H1 (cell line): Measurements from ENCODE around the gene GRHL3. TPM values are rescaled to one million over a fixed set of nuclear protein-coding genes. Genes with fewer than 3 reads are reported as not detected.
A peak's percentile ranks its signal among the peaks of the same experiment; 100 is the strongest.

Experiments
- CTCF ChIA-PET: fragments of 300-600 bp; sonication (Branson Sonifier 250); formaldehyde crosslinking; loops from one replicate; lab custom pipeline; 2021; ENCODE audit not compliant: partially characterized antibody; lab: Charles Lee
- POLR2A ChIA-PET: fragments of 300-600 bp; sonication (Branson Sonifier 250); formaldehyde crosslinking; loops from one replicate; lab custom pipeline; 2021; ENCODE audit warnings: inconsistent platforms; ENCODE audit not compliant: partially characterized antibody; lab: Charles Lee
- DNase-seq, 2 experiments: peaks; one replicate each; pipeline versions ENCODE4 v3.0.0 to v3.0.0-alpha.2; 2010 to 2022; ENCODE audit warnings: low spot score in 2 of 2, low read depth in 1 of 2, mixed read lengths in 1 of 2
- FAIRE-seq: peaks from 2 replicates; lab custom pipeline; 2011; peaks lifted over from hg19 to GRCh38; lab: Jason Lieb, UNC
- H2AFZ ChIP-seq: 2 replicates; pipeline ENCODE4 v1.8.1; 2012; ENCODE audit warnings: low read length, inconsistent platforms
- H2AK5ac ChIP-seq: 2 replicates; pipeline ENCODE4 v1.6.1; 2013; ENCODE audit warnings: low read depth, low read length
- H2BK120ac ChIP-seq: replicated peaks from 2 replicates; pipeline ENCODE3; 2013; ENCODE audit warnings: low read depth, low read length, inconsistent platforms
- H2BK12ac ChIP-seq: 2 replicates; pipeline ENCODE4 v1.6.1; 2013; ENCODE audit warnings: low read depth, low read length
- H2BK15ac ChIP-seq: 2 replicates; pipeline ENCODE4 v1.6.1; 2013; ENCODE audit warnings: low read length
- H2BK20ac ChIP-seq: 2 replicates; pipeline ENCODE4 v1.6.1; 2013; ENCODE audit warnings: low read length
- H2BK5ac ChIP-seq: 2 replicates; pipeline ENCODE4 v1.6.1; 2013; ENCODE audit warnings: low read depth, low read length
- H3K14ac ChIP-seq: 2 replicates; pipeline ENCODE4 v1.6.1; 2013; ENCODE audit warnings: inconsistent platforms; ENCODE audit not compliant: insufficient read length
- H3K18ac ChIP-seq: 2 replicates; pipeline ENCODE4 v1.6.1; 2013; ENCODE audit warnings: low read length; ENCODE audit errors: extremely low read depth
- H3K23ac ChIP-seq: 2 replicates; pipeline ENCODE4 v1.6.1; 2013; ENCODE audit warnings: inconsistent platforms; ENCODE audit not compliant: insufficient read length
- H3K23me2 ChIP-seq: 2 replicates; pipeline ENCODE4 v1.6.1; 2013; ENCODE audit warnings: low read depth, low read length
- H3K27ac ChIP-seq: 2 replicates; pipeline ENCODE4 v1.6.1; 2011; ENCODE audit warnings: low read depth, low read length, inconsistent platforms
- H3K27me3 ChIP-seq, 4 experiments: replicated peaks in 1 of 4; 1 replicate in 1 of 4; 2 replicates in 3 of 4; pipeline versions ENCODE4 v1.6.1 to v1.8.1; 2011 to 2013; ENCODE audit warnings: low read length in 3 of 4, mild to moderate bottlenecking in 3 of 4, inconsistent platforms in 2 of 4, mixed read lengths in 2 of 4, moderate library complexity in 1 of 4; ENCODE audit not compliant: control insufficient read depth in 3 of 4, insufficient read depth in 3 of 4; ENCODE audit errors: extremely low read depth in 1 of 4
- H3K36me3 ChIP-seq, 4 experiments: 2 replicates each; pipeline versions ENCODE4 v1.6.1 to v1.8.1; 2011 to 2013; ENCODE audit warnings: mild to moderate bottlenecking in 4 of 4, low read length in 3 of 4, moderate library complexity in 2 of 4, control low read depth in 1 of 4, inconsistent platforms in 1 of 4; ENCODE audit not compliant: insufficient read depth in 4 of 4, control insufficient read depth in 2 of 4
- H3K4ac ChIP-seq: replicated peaks from 2 replicates; pipeline ENCODE3; 2013; ENCODE audit warnings: low read length, low read depth, mixed read lengths, inconsistent platforms; ENCODE audit not compliant: insufficient read length
- H3K4me1 ChIP-seq, 4 experiments: replicated peaks in 1 of 4; 1 replicate in 1 of 4; 2 replicates in 3 of 4; pipeline versions ENCODE4 v1.6.1 to v1.8.1; 2011 to 2013; ENCODE audit warnings: low read length in 3 of 4, inconsistent platforms in 2 of 4, mixed read lengths in 1 of 4; ENCODE audit not compliant: insufficient read depth in 4 of 4, control insufficient read depth in 3 of 4
- H3K4me2 ChIP-seq, 2 experiments: 2 replicates each; pipeline versions ENCODE4 v1.6.1 to v1.8.1; 2011 to 2013; ENCODE audit warnings: low read depth in 2 of 2, low read length in 2 of 2, control low read depth in 1 of 2, inconsistent platforms in 1 of 2, mild to moderate bottlenecking in 1 of 2; ENCODE audit not compliant: insufficient read depth in 1 of 2
- H3K4me3 ChIP-seq, 4 experiments: fragments of 200-600, 300-600 bp in 1 of 4; sonication (generic), shearing (Covaris generic), sonication (Bioruptor Twin) in 1 of 4; 2 replicates each; pipeline versions ENCODE4 v1.5.1 to v1.8.1; 2011 to 2016; ENCODE audit warnings: low read length in 4 of 4, low read depth in 3 of 4, control low read depth in 2 of 4, inconsistent platforms in 2 of 4, mild to moderate bottlenecking in 2 of 4, mixed read lengths in 1 of 4, moderate library complexity in 1 of 4; ENCODE audit not compliant: insufficient read depth in 2 of 4; ENCODE audit errors: extremely low read depth in 1 of 4
- H3K56ac ChIP-seq: replicated peaks from 2 replicates; pipeline ENCODE3; 2013; ENCODE audit warnings: low read depth, mild to moderate bottlenecking, mixed read lengths, low read length, inconsistent platforms; ENCODE audit not compliant: insufficient read length
- H3K79me1 ChIP-seq: 2 replicates; pipeline ENCODE4 v1.6.1; 2013; ENCODE audit warnings: low read depth, low read length, control low read depth
- H3K79me2 ChIP-seq, 2 experiments: 2 replicates each; pipeline versions ENCODE4 v1.6.1 to v1.8.1; 2012 to 2013; ENCODE audit warnings: low read length in 2 of 2, mild to moderate bottlenecking in 2 of 2, inconsistent platforms in 1 of 2; ENCODE audit not compliant: insufficient read depth in 2 of 2, control insufficient read depth in 1 of 2
- H3K9ac ChIP-seq, 4 experiments: replicated peaks in 1 of 4; 1 replicate in 1 of 4; 2 replicates in 3 of 4; pipeline versions ENCODE4 v1.6.1 to v1.8.1; 2011 to 2013; ENCODE audit warnings: low read depth in 3 of 4, low read length in 3 of 4, control low read depth in 2 of 4, mild to moderate bottlenecking in 2 of 4, moderate library complexity in 2 of 4, inconsistent platforms in 1 of 4; ENCODE audit errors: extremely low read depth in 1 of 4
- H3K9me3 ChIP-seq, 2 experiments: 2 replicates each; pipeline versions ENCODE4 v1.6.1 to v1.8.1; 2012 to 2013; ENCODE audit warnings: mild to moderate bottlenecking in 2 of 2, moderate library complexity in 2 of 2, control low read depth in 1 of 2, inconsistent platforms in 1 of 2, low read depth in 1 of 2, low read length in 1 of 2, mixed read lengths in 1 of 2; ENCODE audit not compliant: insufficient read depth in 2 of 2
- H4K20me1 ChIP-seq, 2 experiments: replicated peaks in 1 of 2; 2 replicates each; pipeline versions ENCODE3 to v1.8.1; 2011 to 2013; ENCODE audit warnings: inconsistent platforms in 2 of 2, low read length in 2 of 2, mild to moderate bottlenecking in 1 of 2; ENCODE audit not compliant: insufficient read depth in 2 of 2, control insufficient read depth in 1 of 2
- H4K5ac ChIP-seq: 2 replicates; pipeline ENCODE4 v1.6.1; 2013; ENCODE audit warnings: low read length, low read depth, mixed read lengths, inconsistent platforms; ENCODE audit not compliant: insufficient read length
- H4K8ac ChIP-seq: 2 replicates; pipeline ENCODE4 v1.8.0; 2013; ENCODE audit warnings: mild to moderate bottlenecking, moderate library complexity, low read length, inconsistent platforms; ENCODE audit not compliant: insufficient read depth; ENCODE audit errors: extremely low read depth
- H4K91ac ChIP-seq: replicated peaks from 2 replicates; pipeline ENCODE3; 2013; ENCODE audit warnings: low read length, mixed read lengths, inconsistent platforms; ENCODE audit not compliant: insufficient read length
- ASH2L ChIP-seq: fragments of 200-600, 300-600 bp; sonication (generic); IDR thresholded peaks from one replicate; pipeline ENCODE4 v1.7.1; 2017; ENCODE audit warnings: low read length
- BACH1 ChIP-seq: IDR thresholded peaks from 2 replicates; pipeline ENCODE4 v1.6.1; 2012; ENCODE audit warnings: low read length, improper control_type of control experiment
- CREB1 ChIP-seq: IDR thresholded peaks from 2 replicates; pipeline ENCODE4 v1.6.1; 2012; ENCODE audit warnings: inconsistent platforms
- CTCF ChIP-seq, 3 experiments: IDR thresholded peaks; 1 replicate in 2 of 3; 2 replicates in 1 of 3; pipeline versions ENCODE4 v1.5.1 to v1.6.1; 2011; ENCODE audit warnings: low read length in 3 of 3, mild to moderate bottlenecking in 3 of 3, inconsistent platforms in 2 of 3, low read depth in 1 of 3, moderate library complexity in 1 of 3; ENCODE audit not compliant: insufficient read depth in 1 of 3; ENCODE audit errors: control extremely low read depth in 1 of 3
- FOSL1 ChIP-seq: IDR thresholded peaks from 2 replicates; pipeline ENCODE4 v1.6.1; 2011; ENCODE audit warnings: mild to moderate bottlenecking, low read depth, low read length, moderate library complexity; ENCODE audit not compliant: insufficient read depth
- POLR2A ChIP-seq, 2 experiments: IDR thresholded peaks; 1 replicate in 1 of 2; 2 replicates in 1 of 2; pipeline ENCODE4 v1.6.1; 2011; ENCODE audit warnings: low read depth in 2 of 2, low read length in 2 of 2, mild to moderate bottlenecking in 2 of 2; ENCODE audit errors: control extremely low read depth in 1 of 2
- POU5F1 ChIP-seq: IDR thresholded peaks from 2 replicates; pipeline ENCODE4 v1.6.1; 2011; ENCODE audit warnings: low read depth, mild to moderate bottlenecking, low read length, moderate library complexity
- SP4 ChIP-seq: IDR thresholded peaks from 2 replicates; pipeline ENCODE4 v1.6.1; 2012; ENCODE audit warnings: low read length, inconsistent platforms
- SRF ChIP-seq: IDR thresholded peaks from 2 replicates; pipeline ENCODE4 v1.6.1; 2011; ENCODE audit warnings: mild to moderate bottlenecking, low read depth, low read length, moderate library complexity
- TAF7 ChIP-seq: optimal IDR thresholded peaks from 2 replicates; pipeline ENCODE3; 2011; ENCODE audit warnings: low read depth, mild to moderate bottlenecking, inconsistent platforms, low read length, moderate library complexity, borderline replicate concordance
- TBP ChIP-seq: IDR thresholded peaks from 2 replicates; pipeline ENCODE4 v1.6.1; 2011; ENCODE audit warnings: low read depth, low read length, improper control_type of control experiment
- USF2 ChIP-seq: IDR thresholded peaks from 2 replicates; pipeline ENCODE4 v1.6.1; 2011; ENCODE audit warnings: low read length, improper control_type of control experiment
- WGBS, 2 experiments: shearing (Covaris generic) in 1 of 2; methylation state at CpG; one replicate each; pipeline versions ENCODE4 v1.1.6 to v1.1.7; 2013 to 2015; ENCODE audit warnings: low lambda C conversion rate in 2 of 2, mixed read lengths in 2 of 2, inconsistent platforms in 1 of 2, low coverage in 1 of 2, missing lambda C conversion rate in 1 of 2; ENCODE audit not compliant: insufficient replicate concordance in 2 of 2, insufficient coverage in 1 of 2, insufficient read length in 1 of 2; ENCODE audit errors: extremely low coverage in 1 of 2, missing lambda C conversion rate in 1 of 2; 5-methylcytosine and 5-hydroxymethylcytosine counted together
- polyA plus RNA-seq, 7 experiments: library from polyadenylated mRNA; depleted of rRNA in 3 of 7; stranded (reverse) in 5 of 7; unstranded in 2 of 7; fragments of >200 nt in 5 of 7; fragments of 200-250 nt in 2 of 7; gene quantifications; 1 replicate in 5 of 7; 2 replicates in 1 of 7; 4 replicates in 1 of 7; pipeline versions ENCODE4 v1.2.1 to v1.2.3, GENCODE V29; 2011 to 2013; ENCODE audit warnings: missing spikeins in 2 of 7, mixed read lengths in 2 of 7
- total RNA-seq: library from RNA; stranded (reverse); fragmentation: NEBNext Ultra II Directional; extraction: Animal tissue kit (Norgen Biotek cat#: 25700); gene quantifications from 2 replicates; pipeline ENCODE4 v1.2.1, GENCODE V29; 2021

The GRHL3 gene
- total and polyA plus RNA-seq, 2 of the 8 experiments (the other 6 are each of a cell fraction or from before 2014, with no cell fraction given): 0.80 to 1.8 TPM

GRCh38 chr1:24389231-24389678, 70.1 kb downstream of the GRHL3 start:
- ChIA-PET POLR2A (no interaction called here), CTCF (interaction anchor here (1.1 to 9.8 kb wide), 6 partner anchors 11 to 262 kb away, joined by 3 to 233 read pairs (median 4); no protein-coding TSS in a partner anchor)
- no peaks in the 10 kb centered on the region for H3K23me2 ChIP-seq
- no peak overlapping the region for H3K4ac ChIP-seq
- H3K27me3 ChIP-seq: no peaks in the 10 kb centered on the region
- no peaks in the 10 kb centered on the region for H3K36me3 ChIP-seq
- H3K4me2 ChIP-seq: no peak overlapping the region
- H4K91ac ChIP-seq: no peak overlapping the region
- H2BK20ac ChIP-seq: no peak overlapping the region
- H4K20me1 ChIP-seq: no peaks in the 10 kb centered on the region
- no peak overlapping the region for H3K9ac ChIP-seq
- H2AFZ ChIP-seq: no peak overlapping the region
- H2AK5ac ChIP-seq: no peak overlapping the region
- H3K23ac ChIP-seq: no peak overlapping the region
- no peak overlapping the region for H3K56ac ChIP-seq
- no peaks in the 10 kb centered on the region for H3K79me1 ChIP-seq
- FAIRE-seq (no peak), DNase-seq (peak in 1 of 2 experiments; percentile 14)
- no peak overlapping the region for H4K5ac ChIP-seq
- H3K18ac ChIP-seq: no peak overlapping the region
- no peak overlapping the region for H2BK12ac ChIP-seq
- no peak overlapping the region for H2BK120ac ChIP-seq
- 92% methylated on average over 4 of the region's 4 CpGs; no CpG with 5 or more reads in 1 of the 2 experiments for WGBS, 2 experiments
- H3K27ac ChIP-seq: no peak overlapping the region
- no peak overlapping the region for H2BK15ac ChIP-seq
- H4K8ac ChIP-seq: no peak overlapping the region
- H3K79me2 ChIP-seq: no peaks in the 10 kb centered on the region
- no peak overlapping the region for H3K4me3 ChIP-seq
- peaks cover 0 to 2% (median 0%) of the 10 kb centered on the region in 4 experiments; a peak in 4 of 7 replicates for H3K4me1 ChIP-seq
- H3K9me3 ChIP-seq: no peaks in the 10 kb centered on the region
- no peak overlapping the region for H2BK5ac ChIP-seq
- no peak overlapping the region for H3K14ac ChIP-seq
- no peak for TF ChIP-seq USF2
- no peak for TF ChIP-seq SRF
- TF ChIP-seq FOSL1: no peak
- no peak for TF ChIP-seq BACH1
- TF ChIP-seq TBP: no peak
- no peak for TF ChIP-seq CTCF (IDR thresholded peaks at IDR 0.05; ENCODE audit: control extremely low read depth in 1 of 3, insufficient read depth in 1 of 3, low read depth in 1 of 3, low read length in 3 of 3)
- TF ChIP-seq POLR2A (IDR thresholded peaks at IDR 0.05; ENCODE audit: control extremely low read depth in 1 of 2, low read depth in 2 of 2, low read length in 2 of 2): no peak
- no peak for TF ChIP-seq ASH2L
- TF ChIP-seq TAF7: no peak
- no peak for TF ChIP-seq CREB1
- TF ChIP-seq SP4: no peak
- TF ChIP-seq POU5F1: no peak
